Panc1 (cell line): Measurements from ENCODE around the gene VPS33B. TPM values are rescaled to one million over a fixed set of nuclear protein-coding genes. Genes with fewer than 3 reads are reported as not detected.
"Not testable (repeated sequence)": the region's sequence is repeated elsewhere in the genome, so short reads cannot be mapped to it uniquely, and the experiment has no call there.

ENCODE experiments used
- ATAC-seq: fragments of 200-7000 bp; cut with Tn5 transposase; 2 replicates; pipeline ENCODE4 v1.9.1; 2020; ENCODE audit warnings: mild to moderate bottlenecking, moderate library complexity
- BruUV-seq: library from RNA; stranded (reverse); fragments of 400-500 nt; replicated peaks from 2 replicates; lab custom pipeline; 2021; lab: Mats Ljungman, UMichigan
- CTCF ChIA-PET: fragments of 300-600 bp; sonication (Branson Sonifier 250); formaldehyde crosslinking; loops from one replicate; lab custom pipeline; 2022; ENCODE audit warnings: antibody characterized with exemption; lab: Charles Lee
- POLR2A ChIA-PET: fragments of 300-600 bp; sonication (Branson Sonifier 250); formaldehyde crosslinking; loops from one replicate; lab custom pipeline; 2022; ENCODE audit warnings: antibody characterized with exemption; lab: Charles Lee
- DNase-seq: peaks from one replicate; pipeline ENCODE4 v3.0.0-alpha.2; 2010; ENCODE audit warnings: low read depth, low spot score
- H3K27ac ChIP-seq: 2 replicates; pipeline ENCODE4 v1.5.1; 2011; ENCODE audit warnings: mild to moderate bottlenecking, low read length, inconsistent platforms
- H3K27me3 ChIP-seq: fragments of 200-500 bp; sonication (Bioruptor generic); 2 replicates; pipeline ENCODE4 v1.6.0; 2014; ENCODE audit warnings: low read length, inconsistent platforms; ENCODE audit not compliant: control insufficient read depth, insufficient read depth
- H3K36me3 ChIP-seq: fragments of 200-500 bp; sonication (Bioruptor generic); 2 replicates; pipeline ENCODE4 v1.5.1; 2014; ENCODE audit warnings: inconsistent platforms, mild to moderate bottlenecking, low read length, moderate library complexity; ENCODE audit not compliant: control insufficient read depth, insufficient read depth
- H3K4me1 ChIP-seq: 2 replicates; pipeline ENCODE4 v1.5.1; 2011; ENCODE audit warnings: inconsistent platforms, mild to moderate bottlenecking, low read length, moderate library complexity; ENCODE audit not compliant: control insufficient read depth, insufficient read depth
- H3K4me3 ChIP-seq, 2 experiments: 2 replicates each; pipeline ENCODE4 v1.5.1; 2011 to 2012; ENCODE audit warnings: low read depth in 2 of 2, low read length in 2 of 2, mild to moderate bottlenecking in 2 of 2, inconsistent platforms in 1 of 2, moderate library complexity in 1 of 2
- H3K9me3 ChIP-seq: fragments of 200-500 bp; sonication (Bioruptor generic); 2 replicates; pipeline ENCODE4 v1.5.1; 2014; ENCODE audit warnings: low read depth, mild to moderate bottlenecking, inconsistent platforms, low read length, moderate library complexity; ENCODE audit not compliant: control insufficient read depth, insufficient read depth
- POLR2AphosphoS5 ChIP-seq: IDR thresholded peaks from 2 replicates; pipeline ENCODE4 v1.6.1; 2012; ENCODE audit warnings: mild to moderate bottlenecking, low read depth, low read length, moderate library complexity
- SIN3A ChIP-seq: IDR thresholded peaks from 2 replicates; pipeline ENCODE4 v1.6.1; 2012; ENCODE audit warnings: low read depth, mild to moderate bottlenecking, low read length, moderate library complexity, borderline replicate concordance; ENCODE audit not compliant: insufficient read depth
- TCF7L2 ChIP-seq: IDR thresholded peaks from 2 replicates; pipeline ENCODE4 v1.6.1; 2011; ENCODE audit warnings: mild to moderate bottlenecking, low read depth, low read length, inconsistent platforms
- in situ Hi-C: cut with HindIII; loops from 2 replicates; pipeline ENCODE4 v1.10.0; 2016; ENCODE audit warnings: low sequenced_read_pairs, low pct_unique_long_range_greater_than_20kb
- intact Hi-C: fragments of 100-400 bp; cut with micrococcal nuclease; formaldehyde crosslinking; loops from one replicate; pipeline ENCODE4 v1.10.0; 2022; ENCODE audit not compliant: unreplicated experiment
- total RNA-seq: library from RNA; stranded (reverse); gene quantifications from one replicate; pipeline ENCODE4 v1.2.1, GENCODE V29; 2021; ENCODE audit not compliant: unreplicated experiment
- TF ChIP-seq, protein P1 (sequence below), 2 experiments: IDR thresholded peaks; 2 replicates each; pipeline ENCODE4 v1.6.1; 2011 to 2012; ENCODE audit warnings: low read depth in 2 of 2, control low read depth in 1 of 2, low read length in 1 of 2, mild to moderate bottlenecking in 1 of 2, moderate library complexity in 1 of 2; ENCODE audit not compliant: insufficient read depth in 1 of 2
- TF ChIP-seq, protein P2 (sequence below): fragments of 450-650 bp; IDR thresholded peaks from 2 replicates; pipeline ENCODE4 v1.5.1; 2017; ENCODE audit warnings: mild to moderate bottlenecking

The VPS33B gene
- total RNA-seq, 1 experiment from 2014 or later, result 16.3 TPM

DNA sequence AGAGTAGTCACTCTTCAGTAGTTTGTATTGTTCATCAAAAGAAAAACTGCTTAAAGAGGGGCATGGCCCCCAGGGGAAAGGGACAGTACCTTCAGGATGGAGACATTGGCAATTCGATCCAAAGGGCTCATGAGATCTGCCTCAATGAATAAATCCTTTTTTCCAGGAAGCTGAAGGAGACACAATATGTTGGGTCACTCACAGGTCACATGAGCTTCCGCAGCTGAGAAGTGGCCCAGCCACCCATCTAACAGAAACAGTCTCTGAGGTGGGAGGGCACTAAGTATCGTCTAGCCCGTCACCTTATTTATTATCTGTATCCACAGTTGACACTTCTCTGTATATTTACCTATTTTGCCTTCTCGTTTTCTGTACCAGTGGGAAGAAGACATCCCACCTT is 4.7 kb downstream of the VPS33B start:
- no peaks in the 10 kb centered on the region for H3K9me3 ChIP-seq
- TF ChIP-seq POLR2AphosphoS5 (no peak), TCF7L2 (no peak), SIN3A (no peak)
- TF ChIP-seq, protein P1, sequence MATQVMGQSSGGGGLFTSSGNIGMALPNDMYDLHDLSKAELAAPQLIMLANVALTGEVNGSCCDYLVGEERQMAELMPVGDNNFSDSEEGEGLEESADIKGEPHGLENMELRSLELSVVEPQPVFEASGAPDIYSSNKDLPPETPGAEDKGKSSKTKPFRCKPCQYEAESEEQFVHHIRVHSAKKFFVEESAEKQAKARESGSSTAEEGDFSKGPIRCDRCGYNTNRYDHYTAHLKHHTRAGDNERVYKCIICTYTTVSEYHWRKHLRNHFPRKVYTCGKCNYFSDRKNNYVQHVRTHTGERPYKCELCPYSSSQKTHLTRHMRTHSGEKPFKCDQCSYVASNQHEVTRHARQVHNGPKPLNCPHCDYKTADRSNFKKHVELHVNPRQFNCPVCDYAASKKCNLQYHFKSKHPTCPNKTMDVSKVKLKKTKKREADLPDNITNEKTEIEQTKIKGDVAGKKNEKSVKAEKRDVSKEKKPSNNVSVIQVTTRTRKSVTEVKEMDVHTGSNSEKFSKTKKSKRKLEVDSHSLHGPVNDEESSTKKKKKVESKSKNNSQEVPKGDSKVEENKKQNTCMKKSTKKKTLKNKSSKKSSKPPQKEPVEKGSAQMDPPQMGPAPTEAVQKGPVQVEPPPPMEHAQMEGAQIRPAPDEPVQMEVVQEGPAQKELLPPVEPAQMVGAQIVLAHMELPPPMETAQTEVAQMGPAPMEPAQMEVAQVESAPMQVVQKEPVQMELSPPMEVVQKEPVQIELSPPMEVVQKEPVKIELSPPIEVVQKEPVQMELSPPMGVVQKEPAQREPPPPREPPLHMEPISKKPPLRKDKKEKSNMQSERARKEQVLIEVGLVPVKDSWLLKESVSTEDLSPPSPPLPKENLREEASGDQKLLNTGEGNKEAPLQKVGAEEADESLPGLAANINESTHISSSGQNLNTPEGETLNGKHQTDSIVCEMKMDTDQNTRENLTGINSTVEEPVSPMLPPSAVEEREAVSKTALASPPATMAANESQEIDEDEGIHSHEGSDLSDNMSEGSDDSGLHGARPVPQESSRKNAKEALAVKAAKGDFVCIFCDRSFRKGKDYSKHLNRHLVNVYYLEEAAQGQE (IDR thresholded peaks at IDR 0.05; ENCODE audit: insufficient read depth in 1 of 2, low read depth in 2 of 2, low read length in 1 of 2), result no peak
- TF ChIP-seq, protein P2, sequence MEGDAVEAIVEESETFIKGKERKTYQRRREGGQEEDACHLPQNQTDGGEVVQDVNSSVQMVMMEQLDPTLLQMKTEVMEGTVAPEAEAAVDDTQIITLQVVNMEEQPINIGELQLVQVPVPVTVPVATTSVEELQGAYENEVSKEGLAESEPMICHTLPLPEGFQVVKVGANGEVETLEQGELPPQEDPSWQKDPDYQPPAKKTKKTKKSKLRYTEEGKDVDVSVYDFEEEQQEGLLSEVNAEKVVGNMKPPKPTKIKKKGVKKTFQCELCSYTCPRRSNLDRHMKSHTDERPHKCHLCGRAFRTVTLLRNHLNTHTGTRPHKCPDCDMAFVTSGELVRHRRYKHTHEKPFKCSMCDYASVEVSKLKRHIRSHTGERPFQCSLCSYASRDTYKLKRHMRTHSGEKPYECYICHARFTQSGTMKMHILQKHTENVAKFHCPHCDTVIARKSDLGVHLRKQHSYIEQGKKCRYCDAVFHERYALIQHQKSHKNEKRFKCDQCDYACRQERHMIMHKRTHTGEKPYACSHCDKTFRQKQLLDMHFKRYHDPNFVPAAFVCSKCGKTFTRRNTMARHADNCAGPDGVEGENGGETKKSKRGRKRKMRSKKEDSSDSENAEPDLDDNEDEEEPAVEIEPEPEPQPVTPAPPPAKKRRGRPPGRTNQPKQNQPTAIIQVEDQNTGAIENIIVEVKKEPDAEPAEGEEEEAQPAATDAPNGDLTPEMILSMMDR, result no peak
- peaks cover 6% of the 10 kb centered on the region; the same call in 1 of the 2 replicates for H3K4me1 ChIP-seq
- ChIA-PET POLR2A (no interaction called here), CTCF (no interaction called here)
- DNase-seq, result no peak
- in situ Hi-C loops (no loop called here), intact Hi-C loops (no loop called here)
- H3K4me3 ChIP-seq, result no peak overlapping the region
- H3K27me3 ChIP-seq, result no peaks in the 10 kb centered on the region
- no peak overlapping the region for H3K27ac ChIP-seq
- H3K36me3 ChIP-seq, result peaks cover 7% of the 10 kb centered on the region; the same call in 1 of the 2 replicates
- BruUV-seq, result no TSS peak
- no peak for ATAC-seq

DNA sequence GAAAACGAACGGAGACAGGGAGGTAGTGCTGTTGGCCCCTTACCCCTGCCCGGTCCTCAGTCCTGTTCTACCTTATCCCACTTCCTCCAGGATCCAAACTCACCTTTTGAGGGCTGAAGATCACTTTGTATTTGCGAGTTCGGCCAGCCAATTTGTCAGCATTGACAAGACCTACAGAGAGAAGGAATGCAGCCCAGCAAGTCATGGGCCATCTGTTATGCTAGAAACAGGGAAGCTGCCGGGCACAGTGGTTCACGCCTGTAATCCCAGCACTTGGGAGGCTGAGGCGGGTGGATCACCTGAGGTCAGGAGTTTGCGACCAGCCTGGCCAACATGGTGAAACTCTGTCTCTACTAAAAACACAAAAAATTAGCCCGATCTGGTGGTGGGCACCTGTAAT is 8.7 kb downstream of the VPS33B start:
- CTCF ChIA-PET, ATAC-seq, H3K4me3 ChIP-seq, H3K4me1 ChIP-seq, in situ Hi-C loops, intact Hi-C loops, DNase-seq, H3K9me3 ChIP-seq, H3K27ac ChIP-seq, POLR2A ChIA-PET, H3K36me3 ChIP-seq, H3K27me3 ChIP-seq, BruUV-seq: not testable (repeated sequence)

DNA sequence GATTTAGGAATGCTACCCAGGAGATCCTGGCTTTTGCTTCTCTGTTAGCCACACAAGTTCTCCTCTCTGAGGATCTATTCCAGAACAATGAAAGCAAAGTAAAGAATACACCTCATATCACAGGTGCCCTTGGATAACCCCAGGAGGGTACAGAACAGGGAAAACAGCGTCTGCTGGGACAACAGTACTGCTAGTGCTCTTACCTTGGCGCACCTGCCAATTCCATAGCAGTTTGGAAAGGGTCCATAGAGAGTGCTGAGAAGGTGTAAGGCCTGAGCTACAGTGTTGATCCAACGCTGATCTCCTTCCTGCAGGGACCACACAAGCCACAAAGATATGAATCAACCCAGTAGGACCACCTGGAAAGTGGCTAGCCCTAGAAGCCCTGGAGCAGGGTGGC is 15.1 kb downstream of the VPS33B start:
- H3K27me3 ChIP-seq, result no peaks in the 10 kb centered on the region
- ChIA-PET CTCF (no interaction called here), POLR2A (no interaction called here)
- no TSS peak for BruUV-seq
- no peak for TF ChIP-seq SIN3A
- DNase-seq (no peak), ATAC-seq (no peak)
- no peaks in the 10 kb centered on the region for H3K9me3 ChIP-seq
- no peak overlapping the region for H3K27ac ChIP-seq
- no peaks in the 10 kb centered on the region for H3K4me1 ChIP-seq
- no peak overlapping the region for H3K4me3 ChIP-seq
- no peaks in the 10 kb centered on the region for H3K36me3 ChIP-seq
- intact Hi-C loops (no loop called here), in situ Hi-C loops (no loop called here)
